K562 (cell line): Measurements from ENCODE around the gene TEKT2. TPM values are rescaled to one million over a fixed set of nuclear protein-coding genes. Genes with fewer than 3 reads are reported as not detected.

Source experiments
- ATAC-seq: fragments of 200-7000 bp; cut with Tn5 transposase; 3 replicates; pipeline ENCODE4 v1.9.1; 2020; ENCODE audit warnings: moderate library complexity
- BruUV-seq: library from RNA; stranded (reverse); fragments of 400-500 nt; replicated peaks from 2 replicates; lab custom pipeline; 2021; lab: Mats Ljungman, UMichigan
- CTCF ChIA-PET: fragments of 300-600 bp; formaldehyde crosslinking; extraction: SDS; loops from one replicate; lab custom pipeline; 2021; ENCODE audit warnings: low intra/inter-chr PET ratio; lab: Yijun Ruan, JAX
- POLR2A ChIA-PET: fragments of 300-600, 350-650 bp; sonication (Branson Sonifier 250); formaldehyde crosslinking; extraction: SDS; loops from one replicate; lab custom pipeline; 2021; ENCODE audit warnings: antibody characterized with exemption, inconsistent platforms; lab: Yijun Ruan, JAX
- DNase-seq, 4 experiments: peaks; one replicate each; pipeline versions ENCODE4 v3.0.0 to v3.0.0-alpha.2; 2011 to 2018; ENCODE audit warnings: low spot score in 3 of 4, mixed read lengths in 3 of 4; ENCODE audit errors: extremely low read depth in 1 of 4
- FAIRE-seq: peaks from 2 replicates; lab custom pipeline; 2011; peaks lifted over from hg19 to GRCh38; lab: Jason Lieb, UNC
- H2AFZ ChIP-seq: 2 replicates; pipeline ENCODE4 v1.6.0; 2011; ENCODE audit warnings: low read depth, low read length, control low read depth, inconsistent platforms
- H3K27ac ChIP-seq: fragments of 200-600 bp; 3 replicates; pipeline ENCODE4 v1.8.0; 2011; ENCODE audit warnings: low read depth, mild to moderate bottlenecking, control low read depth, inconsistent platforms, low read length, moderate library complexity, mixed read lengths; ENCODE audit errors: extremely low read depth
- H3K27me3 ChIP-seq, 2 experiments: fragments of 300-600 bp in 1 of 2; 2 replicates in 1 of 2; 3 replicates in 1 of 2; pipeline versions ENCODE4 v1.6.0 to v1.8.0; 2011; ENCODE audit warnings: inconsistent platforms in 2 of 2, low read length in 2 of 2, mild to moderate bottlenecking in 1 of 2, mixed read lengths in 1 of 2, moderate library complexity in 1 of 2; ENCODE audit not compliant: control insufficient read depth in 2 of 2, insufficient read depth in 2 of 2
- H3K36me3 ChIP-seq: fragments of 300-600 bp; 3 replicates; pipeline ENCODE4 v1.8.0; 2011; ENCODE audit warnings: mild to moderate bottlenecking, low read length, inconsistent platforms; ENCODE audit not compliant: control insufficient read depth, insufficient read depth
- H3K4me1 ChIP-seq, 2 experiments: fragments of 200-600 bp in 1 of 2; replicated peaks in 1 of 2; 2 replicates in 1 of 2; 3 replicates in 1 of 2; pipeline versions ENCODE4 v1.5.1 to v1.8.0; 2011; ENCODE audit warnings: inconsistent platforms in 2 of 2, low read length in 2 of 2, mild to moderate bottlenecking in 1 of 2, mixed read lengths in 1 of 2, moderate library complexity in 1 of 2; ENCODE audit not compliant: control insufficient read depth in 2 of 2, insufficient read depth in 2 of 2
- H3K4me2 ChIP-seq: 2 replicates; pipeline ENCODE4 v1.6.1; 2011; ENCODE audit warnings: low read length, control low read depth, inconsistent platforms, mixed read lengths; ENCODE audit not compliant: insufficient read depth
- H3K4me3 ChIP-seq: fragments of 200-600 bp; sonication (generic), shearing (Covaris generic); 2 replicates; pipeline ENCODE4 v1.5.1; 2016; ENCODE audit warnings: control low read depth, inconsistent platforms
- H3K79me2 ChIP-seq: fragments of 200-600 bp; 3 replicates; pipeline ENCODE4 v1.8.0; 2011; ENCODE audit warnings: low read length, inconsistent platforms; ENCODE audit not compliant: control insufficient read depth, insufficient read depth
- H3K9ac ChIP-seq, 2 experiments: 2 replicates each; pipeline versions ENCODE4 v1.6.0 to v1.6.1; 2011; ENCODE audit warnings: low read depth in 2 of 2, low read length in 2 of 2, control low read depth in 1 of 2, inconsistent platforms in 1 of 2, mild to moderate bottlenecking in 1 of 2, mixed read lengths in 1 of 2; ENCODE audit not compliant: insufficient read depth in 1 of 2
- H3K9me1 ChIP-seq: one replicate; pipeline ENCODE4 v1.6.0; 2011; ENCODE audit warnings: inconsistent platforms, mild to moderate bottlenecking, low read length, moderate library complexity; ENCODE audit not compliant: control insufficient read depth, insufficient read depth
- H3K9me3 ChIP-seq: replicated peaks from 2 replicates; pipeline ENCODE4 v1.5.1; 2011; ENCODE audit warnings: low read depth, low read length, inconsistent platforms; ENCODE audit not compliant: control insufficient read depth, insufficient read depth
- H4K20me1 ChIP-seq: replicated peaks from 2 replicates; pipeline ENCODE4 v1.6.1; 2011; ENCODE audit warnings: low read length, inconsistent platforms, mixed read lengths; ENCODE audit not compliant: control insufficient read depth, insufficient read depth
- BDP1 ChIP-seq: IDR thresholded peaks from 3 replicates; pipeline ENCODE4 v1.6.1; 2011; ENCODE audit not compliant: insufficient read length, insufficient read depth
- GABPB2 ChIP-seq: fragments of 250-450 bp; sonication (Bioruptor Pico); conservative IDR thresholded peaks from 2 replicates; pipeline ENCODE4 v1.5.1; 2021; ENCODE audit warnings: mild to moderate bottlenecking
- HDAC1 ChIP-seq, 2 experiments: fragments of 450-650 bp; IDR thresholded peaks; 2 replicates each; pipeline ENCODE4 v1.6.1; 2016 to 2017; ENCODE audit warnings: inconsistent platforms in 1 of 2, mild to moderate bottlenecking in 1 of 2, moderate library complexity in 1 of 2
- HIVEP1 ChIP-seq: fragments of 250-450 bp; sonication (Bioruptor Pico); IDR thresholded peaks from 2 replicates; pipeline ENCODE4 v1.4.0; 2020; ENCODE audit warnings: mild to moderate bottlenecking
- KAT2B ChIP-seq: IDR thresholded peaks from one replicate; pipeline ENCODE4 v1.6.1; 2012; ENCODE audit warnings: low read depth, mild to moderate bottlenecking, control low read depth, inconsistent platforms, low read length, moderate library complexity
- RERE ChIP-seq: sonication (generic); formaldehyde crosslinking; IDR thresholded peaks from 2 replicates; pipeline ENCODE4 v1.8.0; 2023; ENCODE audit warnings: missing genetic modification reagents, mild to moderate bottlenecking, borderline replicate concordance
- STAG1 ChIP-seq: sonication (generic); formaldehyde crosslinking; IDR thresholded peaks from 2 replicates; pipeline ENCODE4 v1.5.0; 2020; ENCODE audit warnings: missing genetic modification reagents, borderline replicate concordance
- TCFL5 ChIP-seq: fragments of 250-450 bp; sonication (Bioruptor Pico); conservative IDR thresholded peaks from 2 replicates; pipeline ENCODE4 v1.6.1; 2021; ENCODE audit warnings: mild to moderate bottlenecking, moderate library complexity, matching md5 sums
- TEAD2 ChIP-seq: fragments of 450-650 bp; IDR thresholded peaks from 2 replicates; pipeline ENCODE4 v1.6.1; 2016; ENCODE audit warnings: missing genetic modification characterization, control low read depth, missing compliant biosample characterization
- ZNF175 ChIP-seq: fragments of 200-800 bp; sonication (Bioruptor generic); IDR thresholded peaks from 2 replicates; pipeline ENCODE4 v1.6.1; 2016; ENCODE audit warnings: low read depth, mild to moderate bottlenecking, missing genetic modification characterization, missing compliant biosample characterization
- ZNF76 ChIP-seq: fragments of 250-450 bp; sonication (Bioruptor Pico); IDR thresholded peaks from 2 replicates; pipeline ENCODE4 v1.4.0; 2020; ENCODE audit warnings: mild to moderate bottlenecking, moderate library complexity, borderline replicate concordance
- WGBS: fragments of 100-300 bp; shearing (Covaris generic); methylation state at CpG from one replicate; pipeline ENCODE4 v1.1.6; 2016; ENCODE audit warnings: low coverage, mixed read lengths; ENCODE audit not compliant: insufficient coverage; ENCODE audit errors: missing lambda C conversion rate; 5-methylcytosine and 5-hydroxymethylcytosine counted together
- in situ Hi-C: fragments of 300-500 bp; cut with MboI; formaldehyde crosslinking; loops from 4 replicates; pipeline ENCODE4 v1.15.0; 2018; ENCODE audit warnings: inconsistent platforms, mixed read lengths
- intact Hi-C: fragments of 100-400 bp; cut with micrococcal nuclease; formaldehyde crosslinking; loops from 2 replicates; pipeline ENCODE4 v1.14.2; 2022
- polyA plus RNA-seq, 8 experiments: library from polyadenylated mRNA; depleted of rRNA in 4 of 8; stranded (reverse) in 5 of 8; unstranded in 3 of 8; fragments of >200 nt; fragmentation: Nextera tagmentation in 2 of 8; fragmentation: Illumina TruSeq in 1 of 8; extraction: Ambion mirVana in 2 of 8; extraction: Trizol in 1 of 8; gene quantifications; 2 replicates each; pipeline versions ENCODE4 v1.2.1 to v1.2.3, GENCODE V29; 2011 to 2014; ENCODE audit warnings: inconsistent platforms in 1 of 8, missing spikeins in 1 of 8
- total RNA-seq, 7 experiments: library from RNA; depleted of rRNA in 6 of 7; stranded (reverse); fragments of >200 nt in 6 of 7; fragmentation: Illumina TruSeq in 2 of 7; extraction: Trizol in 2 of 7; gene quantifications; 2 replicates each; pipeline versions ENCODE4 v1.2.1 to v1.2.3, GENCODE V29; 2011 to 2021; ENCODE audit warnings: low replicate concordance in 1 of 7
- TF ChIP-seq, protein P1 (sequence below): sonication (generic); formaldehyde crosslinking; IDR thresholded peaks from 2 replicates; pipeline ENCODE4 v1.8.0; 2022; ENCODE audit warnings: missing genetic modification reagents, mild to moderate bottlenecking, moderate library complexity, borderline replicate concordance

Gene TEKT2
- total and polyA plus RNA-seq, 9 of the 15 experiments (the other 6 are each of a cell fraction or from before 2014, with no cell fraction given): 0.06 to 0.94 (median 0.30) TPM; not detected in 1

DNA sequence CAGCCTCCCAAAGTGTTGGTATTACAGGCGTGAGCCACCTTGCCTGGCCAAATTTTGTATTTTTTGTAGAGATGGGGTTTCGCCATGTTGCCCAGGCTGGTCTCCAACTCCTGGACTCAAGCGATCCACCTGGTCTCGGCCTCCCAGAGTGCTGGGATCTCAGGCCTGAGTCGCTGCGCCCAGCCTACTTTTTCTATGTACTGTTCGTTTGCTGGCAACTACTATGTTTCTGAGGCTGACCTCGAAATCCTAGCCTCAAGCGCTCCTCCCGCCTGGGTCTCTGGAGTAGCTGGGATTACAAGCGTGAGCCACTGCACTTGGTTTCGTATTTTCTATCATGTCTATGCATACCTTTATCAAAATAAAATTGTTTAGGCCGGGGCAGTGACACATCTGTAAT, 675 bp upstream of the TEKT2 start:
- no peak for FAIRE-seq
- intact Hi-C loops (no loop called here), in situ Hi-C loops (no loop called here)
- Histone ChIP-seq H4K20me1 (no peaks in the 10 kb centered on the region), H3K27ac (no peak overlapping the region), H3K4me3 (no peak overlapping the region), H3K9me3 (no peaks in the 10 kb centered on the region), H3K79me2 (no peaks in the 10 kb centered on the region), H3K9me1 (peaks cover 6% of the 10 kb centered on the region), H3K27me3 (no peaks in the 10 kb centered on the region), H3K9ac (no peak overlapping the region), H3K4me2 (no peak overlapping the region), H2AFZ (no peak overlapping the region), H3K4me1 (peaks cover 7 to 29% of the 10 kb centered on the region in 2 experiments; a peak in 4 of 5 replicates), H3K36me3 (no peaks in the 10 kb centered on the region)
- BruUV-seq: no TSS peak
- TF ChIP-seq TCFL5 (CRISPR knock-in tag) (no peak), ZNF76 (CRISPR knock-in tag) (no peak), TEAD2 (tag) (no peak), BDP1 (no peak), HIVEP1 (CRISPR knock-in tag) (no peak), GABPB2 (CRISPR knock-in tag) (no peak), KAT2B (no peak), ZNF175 (CRISPR knock-in tag) (no peak), HDAC1 (IDR thresholded peaks at IDR 0.05) (no peak), RERE (no peak), STAG1 (no peak)
- TF ChIP-seq, protein P1, sequence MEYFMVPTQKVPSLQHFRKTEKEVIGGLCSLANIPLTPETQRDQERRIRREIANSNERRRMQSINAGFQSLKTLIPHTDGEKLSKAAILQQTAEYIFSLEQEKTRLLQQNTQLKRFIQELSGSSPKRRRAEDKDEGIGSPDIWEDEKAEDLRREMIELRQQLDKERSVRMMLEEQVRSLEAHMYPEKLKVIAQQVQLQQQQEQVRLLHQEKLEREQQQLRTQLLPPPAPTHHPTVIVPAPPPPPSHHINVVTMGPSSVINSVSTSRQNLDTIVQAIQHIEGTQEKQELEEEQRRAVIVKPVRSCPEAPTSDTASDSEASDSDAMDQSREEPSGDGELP (CRISPR knock-in tag): no peak
- ChIA-PET POLR2A (interaction anchor here (1.0 to 1.5 kb wide), 2 partner anchors 9 to 13 kb away, joined by 3 read pairs; no protein-coding TSS in a partner anchor), CTCF (no interaction called here)
- no peak for ATAC-seq
- WGBS: 62% methylated on average over 13 of the region's 13 CpGs
- no peak for DNase-seq
